Measurements from ENCODE around the gene FOLR3. TPM values are rescaled to one million over a fixed set of nuclear protein-coding genes. Genes with fewer than 3 reads are reported as not detected.

Gene FOLR3
- total and polyA plus RNA-seq, 9 of the 15 experiments (the other 6 are each of a cell fraction or from before 2014, with no cell fraction given) = not detected

DNA sequence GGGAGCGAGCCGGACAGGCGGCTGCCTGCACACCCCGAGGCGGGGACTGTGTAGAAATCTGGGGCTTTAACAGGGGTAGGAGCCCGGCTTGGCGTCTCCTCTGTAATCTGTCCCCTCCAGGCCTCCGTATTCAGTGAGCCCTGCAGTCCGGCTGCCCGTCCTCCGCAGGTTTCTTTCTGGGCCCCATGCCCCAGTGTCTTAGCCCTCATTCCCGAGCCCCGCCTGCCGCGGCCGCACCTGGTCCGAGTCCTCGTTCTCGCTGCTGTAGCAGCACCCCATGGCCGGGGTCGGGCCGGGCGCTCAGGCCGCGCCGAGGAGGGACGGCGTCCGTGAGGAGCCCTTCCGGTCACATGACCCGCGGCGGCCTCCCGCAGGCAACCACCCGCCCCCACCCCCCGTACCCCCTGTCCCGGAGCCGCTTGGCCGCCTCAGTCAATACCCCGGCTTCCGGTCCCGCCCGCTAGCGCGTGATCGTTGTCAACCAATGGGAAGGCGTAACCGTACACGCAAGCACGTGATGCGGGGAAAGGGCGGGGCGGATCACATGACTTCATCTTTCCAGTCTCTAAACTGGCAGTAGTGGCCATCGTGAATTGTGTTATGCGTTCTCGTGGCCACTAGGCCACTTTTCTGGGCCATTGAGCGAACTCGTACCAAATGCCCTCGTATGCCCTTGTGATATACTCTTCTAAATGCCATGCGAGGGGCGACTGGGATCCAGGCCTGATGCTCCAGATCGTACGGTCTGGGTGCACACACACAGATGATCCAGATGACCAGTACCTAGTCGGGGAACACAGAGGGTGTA, 32.4 kb upstream of the FOLR3 start, which contains the start of gene LAMTOR1 (continued):
- TF ChIP-seq, protein P1, sequence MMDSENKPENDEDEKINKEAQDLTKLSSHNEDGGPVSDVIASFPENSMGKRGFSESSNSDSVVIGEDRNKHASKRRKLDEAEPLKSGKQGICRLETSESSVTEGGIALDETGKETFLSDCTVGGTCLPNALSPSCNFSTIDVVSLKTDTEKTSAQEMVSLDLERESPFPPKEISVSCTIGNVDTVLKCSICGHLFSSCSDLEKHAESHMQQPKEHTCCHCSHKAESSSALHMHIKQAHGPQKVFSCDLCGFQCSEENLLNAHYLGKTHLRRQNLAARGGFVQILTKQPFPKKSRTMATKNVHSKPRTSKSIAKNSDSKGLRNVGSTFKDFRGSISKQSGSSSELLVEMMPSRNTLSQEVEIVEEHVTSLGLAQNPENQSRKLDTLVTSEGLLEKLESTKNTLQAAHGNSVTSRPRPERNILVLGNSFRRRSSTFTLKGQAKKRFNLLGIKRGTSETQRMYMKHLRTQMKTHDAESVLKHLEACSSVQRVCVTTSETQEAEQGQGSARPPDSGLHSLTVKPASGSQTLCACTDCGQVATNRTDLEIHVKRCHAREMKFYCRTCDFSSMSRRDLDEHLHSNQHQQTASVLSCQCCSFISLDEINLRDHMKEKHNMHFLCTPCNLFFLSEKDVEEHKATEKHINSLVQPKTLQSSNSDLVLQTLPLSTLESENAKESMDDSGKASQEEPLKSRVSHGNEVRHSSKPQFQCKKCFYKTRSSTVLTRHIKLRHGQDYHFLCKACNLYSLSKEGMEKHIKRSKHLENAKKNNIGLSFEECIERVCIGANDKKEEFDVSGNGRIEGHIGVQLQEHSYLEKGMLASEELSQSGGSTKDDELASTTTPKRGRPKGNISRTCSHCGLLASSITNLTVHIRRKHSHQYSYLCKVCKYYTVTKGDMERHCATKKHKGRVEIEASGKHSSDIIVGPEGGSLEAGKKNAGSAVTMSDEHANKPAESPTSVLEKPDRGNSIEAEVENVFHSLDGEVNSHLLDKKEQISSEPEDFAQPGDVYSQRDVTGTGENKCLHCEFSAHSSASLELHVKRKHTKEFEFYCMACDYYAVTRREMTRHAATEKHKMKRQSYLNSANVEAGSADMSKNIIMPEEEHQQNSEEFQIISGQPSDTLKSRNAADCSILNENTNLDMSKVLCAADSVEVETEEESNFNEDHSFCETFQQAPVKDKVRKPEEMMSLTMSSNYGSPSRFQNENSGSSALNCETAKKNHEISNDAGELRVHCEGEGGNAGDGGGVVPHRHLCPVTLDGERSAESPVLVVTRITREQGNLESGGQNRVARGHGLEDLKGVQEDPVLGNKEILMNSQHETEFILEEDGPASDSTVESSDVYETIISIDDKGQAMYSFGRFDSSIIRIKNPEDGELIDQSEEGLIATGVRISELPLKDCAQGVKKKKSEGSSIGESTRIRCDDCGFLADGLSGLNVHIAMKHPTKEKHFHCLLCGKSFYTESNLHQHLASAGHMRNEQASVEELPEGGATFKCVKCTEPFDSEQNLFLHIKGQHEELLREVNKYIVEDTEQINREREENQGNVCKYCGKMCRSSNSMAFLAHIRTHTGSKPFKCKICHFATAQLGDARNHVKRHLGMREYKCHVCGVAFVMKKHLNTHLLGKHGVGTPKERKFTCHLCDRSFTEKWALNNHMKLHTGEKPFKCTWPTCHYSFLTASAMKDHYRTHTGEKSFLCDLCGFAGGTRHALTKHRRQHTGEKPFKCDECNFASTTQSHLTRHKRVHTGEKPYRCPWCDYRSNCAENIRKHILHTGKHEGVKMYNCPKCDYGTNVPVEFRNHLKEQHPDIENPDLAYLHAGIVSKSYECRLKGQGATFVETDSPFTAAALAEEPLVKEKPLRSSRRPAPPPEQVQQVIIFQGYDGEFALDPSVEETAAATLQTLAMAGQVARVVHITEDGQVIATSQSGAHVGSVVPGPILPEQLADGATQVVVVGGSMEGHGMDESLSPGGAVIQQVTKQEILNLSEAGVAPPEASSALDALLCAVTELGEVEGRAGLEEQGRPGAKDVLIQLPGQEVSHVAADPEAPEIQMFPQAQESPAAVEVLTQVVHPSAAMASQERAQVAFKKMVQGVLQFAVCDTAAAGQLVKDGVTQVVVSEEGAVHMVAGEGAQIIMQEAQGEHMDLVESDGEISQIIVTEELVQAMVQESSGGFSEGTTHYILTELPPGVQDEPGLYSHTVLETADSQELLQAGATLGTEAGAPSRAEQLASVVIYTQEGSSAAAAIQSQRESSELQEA (IDR thresholded peaks at IDR 0.05; ENCODE audit: low read depth) = peak; percentile 92
- TF ChIP-seq KDM1A (IDR thresholded peaks at IDR 0.05) = no peak
- peak; percentile 84; the same call in 1 of the 2 replicates for TF ChIP-seq RHOXF2B (CRISPR knock-in tag; conservative IDR thresholded peaks at IDR 0.05)
- TF ChIP-seq POLR2AphosphoS2 (IDR thresholded peaks at IDR 0.05; ENCODE audit: low read length) = peak; percentile 66; the same call in 1 of the 2 replicates
- TF ChIP-seq ZNF143 (CRISPR knock-in tag; IDR thresholded peaks at IDR 0.05) = no peak
- TF ChIP-seq RBFOX2 (IDR thresholded peaks at IDR 0.05; ENCODE audit: low read depth, low read length) = peak; percentile 95
- no peak for TF ChIP-seq SMARCA4 (IDR thresholded peaks at IDR 0.05)
- TF ChIP-seq, protein P2, sequence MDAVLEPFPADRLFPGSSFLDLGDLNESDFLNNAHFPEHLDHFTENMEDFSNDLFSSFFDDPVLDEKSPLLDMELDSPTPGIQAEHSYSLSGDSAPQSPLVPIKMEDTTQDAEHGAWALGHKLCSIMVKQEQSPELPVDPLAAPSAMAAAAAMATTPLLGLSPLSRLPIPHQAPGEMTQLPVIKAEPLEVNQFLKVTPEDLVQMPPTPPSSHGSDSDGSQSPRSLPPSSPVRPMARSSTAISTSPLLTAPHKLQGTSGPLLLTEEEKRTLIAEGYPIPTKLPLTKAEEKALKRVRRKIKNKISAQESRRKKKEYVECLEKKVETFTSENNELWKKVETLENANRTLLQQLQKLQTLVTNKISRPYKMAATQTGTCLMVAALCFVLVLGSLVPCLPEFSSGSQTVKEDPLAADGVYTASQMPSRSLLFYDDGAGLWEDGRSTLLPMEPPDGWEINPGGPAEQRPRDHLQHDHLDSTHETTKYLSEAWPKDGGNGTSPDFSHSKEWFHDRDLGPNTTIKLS (IDR thresholded peaks at IDR 0.05; ENCODE audit: borderline replicate concordance, low read depth) = no peak; the same call in 1 of the 2 replicates
